SU-DHL-6 (cell line): ENCODE measurements around the gene EPHB1.

Source experiments
- H2AFZ ChIP-seq: fragments of 200-600 bp; sonication (generic); 2 replicates; pipeline ENCODE4 v1.6.1; 2014; ENCODE audit warnings: low read depth, mild to moderate bottlenecking, moderate library complexity, mixed read lengths, antibody characterized with exemption, low read length; ENCODE audit not compliant: severe bottlenecking
- H3F3A ChIP-seq: fragments of 200-600 bp; shearing (Covaris generic); 2 replicates; pipeline ENCODE4 v1.6.0; 2016; ENCODE audit warnings: antibody characterized with exemption, mild to moderate bottlenecking; ENCODE audit not compliant: insufficient read depth
- H3K27ac ChIP-seq: fragments of 200-600 bp; sonication (generic); 2 replicates; pipeline ENCODE4 v1.5.1; 2016; ENCODE audit warnings: low read depth, mild to moderate bottlenecking, low read length, moderate library complexity, mixed read lengths
- H3K27me3 ChIP-seq: fragments of 200-600 bp; sonication (generic), shearing (Covaris generic); 2 replicates; pipeline ENCODE4 v1.6.0; 2014; ENCODE audit warnings: mild to moderate bottlenecking, low read length
- H3K36me3 ChIP-seq: fragments of 200-600 bp; sonication (generic); 2 replicates; pipeline ENCODE4 v1.6.1; 2014; ENCODE audit warnings: mild to moderate bottlenecking, low read length, mixed read lengths
- H3K4me2 ChIP-seq: fragments of 300-600, 200-600 bp; shearing (Covaris generic), sonication (generic); 2 replicates; pipeline ENCODE4 v1.6.0; 2014; ENCODE audit warnings: low read length, low read depth, mild to moderate bottlenecking; ENCODE audit not compliant: poor library complexity, severe bottlenecking
- H3K4me3 ChIP-seq: fragments of 200-600 bp; sonication (generic); 2 replicates; pipeline ENCODE4 v1.5.1; 2014; ENCODE audit warnings: antibody characterized with exemption, low read length, mild to moderate bottlenecking, mixed read lengths; ENCODE audit not compliant: insufficient read depth, poor library complexity, severe bottlenecking
- H3K79me2 ChIP-seq: fragments of 200-600 bp; sonication (generic); 2 replicates; pipeline ENCODE4 v1.6.1; 2014; ENCODE audit warnings: mild to moderate bottlenecking, low read length, moderate library complexity; ENCODE audit not compliant: insufficient read depth
- H3K9ac ChIP-seq: fragments of 200-600 bp; sonication (generic); 2 replicates; pipeline ENCODE4 v1.7.0; 2014; ENCODE audit warnings: mild to moderate bottlenecking, low read length
- H3K9me2 ChIP-seq: fragments of 200-600 bp; sonication (generic); replicated peaks from 2 replicates; pipeline ENCODE4 v1.6.1; 2014; ENCODE audit warnings: low read length; ENCODE audit not compliant: insufficient read depth
- H3K9me3 ChIP-seq: fragments of 200-600 bp; sonication (generic); 2 replicates; pipeline ENCODE4 v1.6.1; 2014; ENCODE audit warnings: low read length, mixed read lengths; ENCODE audit not compliant: insufficient read depth
- H4K20me1 ChIP-seq: fragments of 200-600 bp; sonication (generic); 2 replicates; pipeline ENCODE4 v1.6.1; 2014; ENCODE audit warnings: low read depth, mild to moderate bottlenecking, antibody characterized with exemption, low read length, moderate library complexity, mixed read lengths
- CTCF ChIP-seq: fragments of 200-600 bp; sonication (generic); IDR thresholded peaks from one replicate; pipeline ENCODE4 v1.5.1; 2017; ENCODE audit warnings: antibody characterized with exemption, mild to moderate bottlenecking, low read length, moderate library complexity; ENCODE audit not compliant: insufficient read depth, poor library complexity, severe bottlenecking
- EZH2phosphoT487 ChIP-seq: fragments of 200-600 bp; sonication (generic), shearing (Covaris generic); conservative IDR thresholded peaks from 2 replicates; pipeline ENCODE4 v1.6.1; 2018; ENCODE audit warnings: mild to moderate bottlenecking, antibody characterized with exemption, low read length, moderate library complexity, mixed read lengths

Gene EPHB1

DNA sequence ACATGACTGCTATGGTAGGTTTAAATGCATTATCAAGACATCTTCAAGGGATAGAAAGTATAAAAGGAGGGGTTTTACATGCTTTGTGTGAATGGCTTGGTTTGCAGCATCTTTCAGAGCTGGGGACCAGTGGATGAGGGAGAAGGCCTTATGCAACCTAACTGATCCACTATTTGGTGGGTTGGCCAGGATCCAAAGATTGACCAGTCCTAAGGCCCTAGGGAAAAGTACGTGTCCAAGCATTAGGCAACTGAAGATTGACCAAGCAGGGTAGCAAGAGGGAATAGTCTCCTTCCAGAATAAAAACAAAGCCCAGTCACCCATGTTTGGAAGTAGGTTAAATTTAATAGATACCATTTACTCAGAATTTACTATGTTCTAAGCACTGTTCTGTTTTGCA lies 509.3 kb downstream of the EPHB1 start:
- no peaks in the 10 kb centered on the region for H4K20me1 ChIP-seq
- H3K4me3 ChIP-seq: no peak overlapping the region

More for the DNA sequence above, 509.3 kb downstream of the EPHB1 start:
- H3K4me2 ChIP-seq: no peak overlapping the region
- H3K36me3 ChIP-seq: no peaks in the 10 kb centered on the region
- H3K9me2 ChIP-seq: no peaks in the 10 kb centered on the region
- H2AFZ ChIP-seq: no peak overlapping the region
- H3F3A ChIP-seq: no peaks in the 10 kb centered on the region
- H3K9ac ChIP-seq: no peak overlapping the region
- no peaks in the 10 kb centered on the region for H3K79me2 ChIP-seq
- H3K27me3 ChIP-seq: no peaks in the 10 kb centered on the region
- TF ChIP-seq EZH2phosphoT487 (no peak), CTCF (no peak)
- no peak overlapping the region for H3K27ac ChIP-seq
- no peaks in the 10 kb centered on the region for H3K9me3 ChIP-seq
